OCI-LY7 (cell line): Measurements from ENCODE around the gene KCNN3. TPM values are rescaled to one million over a fixed set of nuclear protein-coding genes. Genes with fewer than 3 reads are reported as not detected.

Experiments
- BruUV-seq: library from RNA; stranded (reverse); fragments of 400-500 nt; replicated peaks from 2 replicates; lab custom pipeline; 2021; lab: Mats Ljungman, UMichigan
- CTCF ChIA-PET: fragments of 300-600 bp; sonication (Branson Sonifier 250); formaldehyde crosslinking; loops from one replicate; lab custom pipeline; 2022; ENCODE audit warnings: antibody characterized with exemption; ENCODE audit not compliant: unreplicated experiment; lab: Charles Lee
- POLR2A ChIA-PET: fragments of 300-600 bp; sonication (Branson Sonifier 250); formaldehyde crosslinking; loops from one replicate; lab custom pipeline; 2022; ENCODE audit warnings: antibody characterized with exemption; lab: Charles Lee
- DNase-seq: peaks from one replicate; pipeline ENCODE4 v3.0.0-alpha.2; 2015; ENCODE audit warnings: low spot score
- H2AFZ ChIP-seq: fragments of 200-600 bp; sonication (generic), shearing (Covaris generic); 2 replicates; pipeline ENCODE4 v1.6.1; 2014; ENCODE audit warnings: mild to moderate bottlenecking, antibody characterized with exemption, low read length, moderate library complexity
- H3K27ac ChIP-seq: fragments of 200-600 bp; sonication (generic); 2 replicates; pipeline ENCODE4 v1.5.1; 2014; ENCODE audit warnings: mixed run types, low read depth, mild to moderate bottlenecking, moderate library complexity, low read length, inconsistent platforms; ENCODE audit not compliant: poor library complexity, severe bottlenecking
- H3K36me3 ChIP-seq: fragments of 200-600 bp; sonication (generic); 2 replicates; pipeline ENCODE4 v1.6.1; 2014; ENCODE audit warnings: mild to moderate bottlenecking, antibody characterized with exemption, low read length, moderate library complexity, mixed read lengths; ENCODE audit not compliant: insufficient read depth
- H3K4me1 ChIP-seq: fragments of 200-600 bp; sonication (generic); 2 replicates; pipeline ENCODE4 v1.5.1; 2014; ENCODE audit warnings: mild to moderate bottlenecking, low read length; ENCODE audit not compliant: insufficient read depth, poor library complexity, severe bottlenecking
- H3K4me2 ChIP-seq: fragments of 200-600 bp; sonication (generic); 2 replicates; pipeline ENCODE4 v1.6.1; 2014; ENCODE audit warnings: mild to moderate bottlenecking, low read length
- H3K4me3 ChIP-seq: fragments of 200-600 bp; sonication (generic); 2 replicates; pipeline ENCODE4 v1.5.1; 2014; ENCODE audit warnings: mild to moderate bottlenecking, low read depth, low read length; ENCODE audit not compliant: poor library complexity, severe bottlenecking
- H3K79me2 ChIP-seq: fragments of 200-600 bp; sonication (generic); 2 replicates; pipeline ENCODE4 v1.6.1; 2016; ENCODE audit warnings: low read depth, mild to moderate bottlenecking, low read length, moderate library complexity, mixed read lengths; ENCODE audit not compliant: insufficient read depth
- H3K9me2 ChIP-seq: fragments of 200-600 bp; sonication (generic); 2 replicates; pipeline ENCODE4 v1.6.1; 2016; ENCODE audit warnings: mild to moderate bottlenecking, low read length, mixed read lengths; ENCODE audit not compliant: insufficient read depth
- H3K9me3 ChIP-seq: fragments of 200-600 bp; sonication (generic); 2 replicates; pipeline ENCODE4 v1.6.1; 2014; ENCODE audit warnings: mild to moderate bottlenecking, mixed run types, low read length, mixed read lengths
- H4K20me1 ChIP-seq: fragments of 200-600 bp; sonication (generic); 2 replicates; pipeline ENCODE4 v1.6.1; 2014; ENCODE audit warnings: mild to moderate bottlenecking, antibody characterized with exemption, low read length, moderate library complexity, mixed read lengths; ENCODE audit not compliant: insufficient read depth
- CTCF ChIP-seq: fragments of 200-600 bp; sonication (generic); conservative IDR thresholded peaks from 2 replicates; pipeline ENCODE4 v1.5.1; 2014; ENCODE audit warnings: mild to moderate bottlenecking, antibody characterized with exemption, low read length, moderate library complexity, mixed read lengths
- EZH2phosphoT487 ChIP-seq: fragments of 200-600 bp; sonication (generic); IDR thresholded peaks from 2 replicates; pipeline ENCODE4 v1.6.1; 2018; ENCODE audit warnings: low read depth, borderline replicate concordance, mild to moderate bottlenecking, mixed run types, antibody characterized with exemption, low read length, moderate library complexity, mixed read lengths
- intact Hi-C: fragments of 100-400 bp; cut with micrococcal nuclease; formaldehyde crosslinking; loops from one replicate; pipeline ENCODE4 v1.10.0; 2022; ENCODE audit not compliant: unreplicated experiment
- total RNA-seq, 2 experiments: library from RNA; depleted of rRNA in 1 of 2; stranded (reverse); fragments of >200 nt in 1 of 2; shearing (Covaris generic) in 1 of 2; gene quantifications; 2 replicates each; pipeline ENCODE4 v1.2.3, GENCODE V29; 2014 to 2022

KCNN3 gene
- total RNA-seq, 2 experiments from 2014 or later: 14.8 to 50.8 TPM

GRCh38 chr1:154774175-154774855, 95.8 kb downstream of the KCNN3 start:
- intact Hi-C loops: no loop called here
- Histone ChIP-seq H3K4me2 (no peak overlapping the region), H3K36me3 (peaks cover 46% of the 10 kb centered on the region), H4K20me1 (no peaks in the 10 kb centered on the region), H3K79me2 (no peaks in the 10 kb centered on the region), H3K9me2 (no peaks in the 10 kb centered on the region), H3K27ac (no peak overlapping the region), H3K4me1 (peaks cover 10% of the 10 kb centered on the region), H3K9me3 (no peaks in the 10 kb centered on the region), H3K4me3 (no peak overlapping the region), H2AFZ (no peak overlapping the region)
- TF ChIP-seq EZH2phosphoT487 (no peak), CTCF (no peak)
- BruUV-seq: no TSS peak
- ChIA-PET POLR2A (interaction anchor here (0.6 kb wide), 1 partner anchor 9 kb away, joined by 4 read pairs; no protein-coding TSS in a partner anchor), CTCF (no interaction called here)
- peak; percentile 9 for DNase-seq

- TF ChIP-seq CTCF: no peak
- no peak for TF ChIP-seq EZH2phosphoT487
- H3K9me2 ChIP-seq: no peaks in the 10 kb centered on the region
- no peak overlapping the region for H3K27ac ChIP-seq
- H3K4me3 ChIP-seq: no peak overlapping the region
- no peak overlapping the region for H2AFZ ChIP-seq
- no peak overlapping the region for H3K4me2 ChIP-seq
- H3K4me1 ChIP-seq: peaks cover 14% of the 10 kb centered on the region
- no TSS peak for BruUV-seq
- H3K36me3 ChIP-seq: peaks cover 48% of the 10 kb centered on the region
- no peaks in the 10 kb centered on the region for H4K20me1 ChIP-seq
- H3K9me3 ChIP-seq: no peaks in the 10 kb centered on the region
- intact Hi-C loops: no loop called here
- H3K79me2 ChIP-seq: no peaks in the 10 kb centered on the region
- CTCF ChIA-PET: no interaction called here
- DNase-seq: no peak
- POLR2A ChIA-PET: no interaction called here
Measured at GRCh38 chr1:154773551-154773950, 96.5 kb downstream of the KCNN3 start.

GRCh38 chr1:154772606-154773506, 97.2 kb downstream of the KCNN3 start:
- Histone ChIP-seq H3K9me3 (no peaks in the 10 kb centered on the region), H3K9me2 (no peaks in the 10 kb centered on the region), H4K20me1 (no peaks in the 10 kb centered on the region), H3K36me3 (peaks cover 51% of the 10 kb centered on the region), H3K4me2 (no peak overlapping the region), H3K4me3 (no peak overlapping the region), H2AFZ (no peak overlapping the region), H3K4me1 (peaks cover 14% of the 10 kb centered on the region), H3K27ac (no peak overlapping the region), H3K79me2 (no peaks in the 10 kb centered on the region)
- POLR2A ChIA-PET: no interaction called here
- no peak for TF ChIP-seq EZH2phosphoT487
- peak; percentile 60 for TF ChIP-seq CTCF
- no TSS peak for BruUV-seq
- intact Hi-C loops: no loop called here
- peak; percentile 17 for DNase-seq
- CTCF ChIA-PET: no interaction called here
